Neuronal stem cell (in vitro differentiated cells): ENCODE data around the gene B4GALNT3. TPM values are rescaled to one million over a fixed set of nuclear protein-coding genes. Genes with fewer than 3 reads are reported as not detected.

ENCODE experiments used
- DNase-seq: peaks from one replicate; pipeline ENCODE4 v3.0.0-alpha.2; 2013; ENCODE audit warnings: low spot score
- H2AFZ ChIP-seq: one replicate; pipeline ENCODE4 v1.6.1; 2013; ENCODE audit warnings: mild to moderate bottlenecking, low read length, inconsistent platforms
- H2AK5ac ChIP-seq: 2 replicates; pipeline ENCODE4 v1.6.1; 2013; ENCODE audit warnings: low read depth, mild to moderate bottlenecking, inconsistent platforms, low read length, moderate library complexity, mixed read lengths
- H2BK120ac ChIP-seq: 2 replicates; pipeline ENCODE4 v1.6.1; 2013; ENCODE audit warnings: low read depth, mild to moderate bottlenecking, inconsistent platforms, low read length, moderate library complexity, mixed read lengths
- H2BK12ac ChIP-seq: one replicate; pipeline ENCODE4 v1.6.1; 2013; ENCODE audit warnings: low read length, inconsistent platforms
- H2BK15ac ChIP-seq: 2 replicates; pipeline ENCODE4 v1.6.1; 2013; ENCODE audit warnings: mild to moderate bottlenecking, low read length, inconsistent platforms, mixed read lengths
- H2BK5ac ChIP-seq: one replicate; pipeline ENCODE4 v1.6.1; 2013; ENCODE audit warnings: inconsistent platforms, mild to moderate bottlenecking, low read length, moderate library complexity
- H3K14ac ChIP-seq: one replicate; pipeline ENCODE4 v1.6.1; 2013; ENCODE audit warnings: low read length, inconsistent platforms
- H3K18ac ChIP-seq: 2 replicates; pipeline ENCODE4 v1.6.1; 2013; ENCODE audit warnings: low read length, inconsistent platforms
- H3K23ac ChIP-seq: 2 replicates; pipeline ENCODE4 v1.6.1; 2013; ENCODE audit warnings: low read depth, mild to moderate bottlenecking, mixed read lengths, low read length, inconsistent platforms; ENCODE audit not compliant: poor library complexity
- H3K27ac ChIP-seq: replicated peaks from 3 replicates; pipeline ENCODE4 v1.5.1; 2013; ENCODE audit warnings: low read length, inconsistent platforms
- H3K27me3 ChIP-seq, 3 experiments: 2 replicates each; pipeline ENCODE4 v1.6.1; 2013; ENCODE audit warnings: low read length in 3 of 3, mild to moderate bottlenecking in 2 of 3, inconsistent platforms in 1 of 3, low read depth in 1 of 3, mixed read lengths in 1 of 3, moderate library complexity in 1 of 3; ENCODE audit not compliant: control insufficient read depth in 3 of 3, insufficient read depth in 3 of 3
- H3K36me3 ChIP-seq, 2 donors: replicated peaks in 1 of 2; 2 replicates each; pipeline ENCODE4 v1.6.1; 2013; ENCODE audit warnings: low read length in 2 of 2; ENCODE audit not compliant: control insufficient read depth in 2 of 2, insufficient read depth in 2 of 2
- H3K4ac ChIP-seq: 2 replicates; pipeline ENCODE4 v1.6.1; 2013; ENCODE audit warnings: inconsistent platforms, mild to moderate bottlenecking, low read length, moderate library complexity
- H3K4me1 ChIP-seq, 2 donors: 1 replicate in 1 of 2; 2 replicates in 1 of 2; pipeline ENCODE4 v1.6.1; 2013; ENCODE audit warnings: low read length in 2 of 2, low read depth in 1 of 2; ENCODE audit not compliant: control insufficient read depth in 2 of 2, insufficient read depth in 1 of 2
- H3K4me2 ChIP-seq: one replicate; pipeline ENCODE4 v1.6.1; 2013; ENCODE audit warnings: mild to moderate bottlenecking, low read length, inconsistent platforms; ENCODE audit not compliant: insufficient read depth, poor library complexity, severe bottlenecking
- H3K4me3 ChIP-seq, 2 donors: 2 replicates each; pipeline ENCODE4 v1.5.1; 2013; ENCODE audit warnings: low read length in 2 of 2, mild to moderate bottlenecking in 2 of 2, inconsistent platforms in 1 of 2, moderate library complexity in 1 of 2
- H3K79me1 ChIP-seq: one replicate; pipeline ENCODE4 v1.6.1; 2013; ENCODE audit warnings: low read depth, mild to moderate bottlenecking, inconsistent platforms, low read length, moderate library complexity
- H3K9ac ChIP-seq: one replicate; pipeline ENCODE4 v1.6.1; 2013; ENCODE audit warnings: mild to moderate bottlenecking, low read depth, low read length, inconsistent platforms; ENCODE audit not compliant: poor library complexity
- H3K9me3 ChIP-seq, 2 donors: replicated peaks in 1 of 2; 2 replicates each; pipeline versions ENCODE3 to v1.6.1; 2013; ENCODE audit warnings: low read length in 2 of 2, mild to moderate bottlenecking in 2 of 2, inconsistent platforms in 1 of 2, low read depth in 1 of 2, mixed read lengths in 1 of 2, moderate library complexity in 1 of 2; ENCODE audit not compliant: control insufficient read depth in 2 of 2, insufficient read depth in 1 of 2
- H4K8ac ChIP-seq: one replicate; pipeline ENCODE4 v1.6.1; 2013; ENCODE audit warnings: low read depth, mild to moderate bottlenecking, inconsistent platforms, low read length, moderate library complexity
- H4K91ac ChIP-seq: one replicate; pipeline ENCODE4 v1.6.1; 2013; ENCODE audit warnings: low read length, low read depth, mild to moderate bottlenecking, inconsistent platforms; ENCODE audit not compliant: poor library complexity
- WGBS, 2 donors: extraction: QIAGEN DNeasy Blood & Tissue Kit; methylation state at CpG; one replicate each; pipeline ENCODE4 v1.1.7; 2013; ENCODE audit warnings: missing lambda C conversion rate in 2 of 2, mixed read lengths in 1 of 2; ENCODE audit not compliant: insufficient read length in 2 of 2, insufficient replicate concordance in 1 of 2; ENCODE audit errors: extremely low coverage in 2 of 2; 5-methylcytosine and 5-hydroxymethylcytosine counted together
- polyA plus RNA-seq, 2 experiments: library from polyadenylated mRNA; stranded (reverse); fragments of 200-250 nt; gene quantifications; one replicate each; pipeline ENCODE4 v1.2.3, GENCODE V29; 2013

Gene B4GALNT3
- polyA plus RNA-seq (2013, experiment 1 of 2): 17.1 TPM
- polyA plus RNA-seq (2013, experiment 2 of 2): 16.0 TPM

DNA sequence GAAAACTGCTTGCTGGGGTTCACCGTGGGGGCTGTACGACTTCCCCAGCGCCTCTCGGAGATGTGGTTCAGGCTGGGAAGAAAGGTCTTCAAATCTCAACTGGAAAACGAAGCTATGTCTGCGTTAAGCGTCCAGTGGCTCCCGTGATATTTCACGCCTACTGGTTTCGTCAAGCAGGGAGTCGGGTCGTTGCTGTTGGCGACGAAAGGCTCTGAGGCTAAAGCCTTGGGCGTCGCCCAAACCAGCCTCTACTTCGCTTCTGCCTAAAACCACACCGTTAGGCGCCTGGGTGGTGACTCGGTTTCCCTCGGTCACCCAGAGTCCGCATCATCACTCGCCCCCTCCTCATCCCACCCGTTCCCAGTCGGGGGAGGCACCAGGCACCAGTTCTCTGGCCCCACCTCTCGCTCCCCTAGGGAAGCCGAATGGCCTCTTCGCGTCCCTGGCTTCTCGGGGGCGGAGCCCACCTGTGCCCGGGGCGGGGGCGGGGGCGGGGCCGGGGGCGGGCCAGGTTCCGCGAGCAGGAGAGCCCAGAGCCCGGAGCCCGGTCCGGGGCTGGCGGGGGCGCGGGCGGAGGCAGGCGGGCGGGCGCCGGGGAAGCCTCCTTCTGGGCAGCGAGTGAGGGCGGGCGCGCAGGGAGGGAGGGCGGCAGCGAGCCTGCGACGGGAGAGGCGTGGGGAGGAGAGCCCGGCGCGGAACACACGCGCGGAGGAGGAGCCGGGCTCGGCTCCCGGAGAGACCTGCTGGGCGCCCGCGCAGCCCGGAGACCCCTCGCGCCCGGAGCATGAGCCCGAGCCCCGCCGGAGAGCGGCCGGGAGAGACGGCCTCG, at the start of gene B4GALNT3:
Gene B4GALNT3, plus strand, starts transcription at position 510 of the 829 bp plus-strand sequence. CDS start 438 bp downstream, outside the sequence.
- Histone ChIP-seq H3K18ac (peak within 1 kb of the TSS; percentile 98), H3K4me2 (peak within 1 kb of the TSS; percentile 81), H2BK12ac (no peak within 1 kb of the TSS), H3K27me3 (peaks cover 0 to 47% (median 9%) of the 10 kb centered on the region in 3 experiments), H2BK15ac (peak within 1 kb of the TSS; percentile 49), H4K8ac (no peak within 1 kb of the TSS), H2AK5ac (peak within 1 kb of the TSS; percentile 58), H3K14ac (no peak within 1 kb of the TSS), H2BK120ac (no peak within 1 kb of the TSS), H4K91ac (no peak within 1 kb of the TSS), H3K4ac (no peak within 1 kb of the TSS), H3K79me1 (no peaks in the 10 kb centered on the region), H3K23ac (peak within 1 kb of the TSS; percentile 74), H2BK5ac (peak within 1 kb of the TSS; percentile 42), H3K4me1 (peaks cover 7 to 16% of the 10 kb centered on the region in 2 donors), H3K27ac (no peak within 1 kb of the TSS), H3K9ac (peak within 1 kb of the TSS; percentile 84), H3K4me3 (peak within 1 kb of the TSS; percentile 52 to 89), H3K9me3 (no peaks in the 10 kb centered on the region), H3K36me3 (no peaks in the 10 kb centered on the region), H2AFZ (peak within 1 kb of the TSS; percentile 90)
- no CpG with 5 or more reads among the region's 82 CpGs for WGBS, 2 donors
- peak; percentile 57 for DNase-seq

DNA sequence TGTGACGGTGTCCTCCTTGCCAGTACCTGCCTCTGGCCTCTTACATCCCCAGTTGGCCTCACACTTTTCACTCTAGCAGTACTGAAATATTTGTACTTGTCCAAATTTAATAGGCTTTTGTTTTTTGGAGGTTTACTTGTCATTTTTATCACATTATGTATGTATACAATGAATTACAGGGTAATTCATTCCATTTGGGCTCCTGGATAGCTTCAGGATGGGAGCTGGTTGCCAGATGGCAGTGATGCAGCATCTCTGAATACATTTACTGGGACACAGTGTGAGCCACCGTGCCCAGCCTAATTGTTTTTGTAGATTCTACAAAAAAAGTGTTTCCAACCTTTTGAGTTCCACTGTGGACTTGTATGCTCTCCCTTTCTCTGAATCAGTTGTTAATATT, 44.9 kb upstream of the B4GALNT3 start:
- Histone ChIP-seq H4K8ac (no peak overlapping the region), H2BK12ac (no peak overlapping the region), H3K9ac (no peak overlapping the region), H2AK5ac (no peak overlapping the region), H3K27me3 (no peaks in the 10 kb centered on the region), H3K4me2 (no peak overlapping the region), H2AFZ (no peak overlapping the region), H3K9me3 (no peaks in the 10 kb centered on the region), H2BK15ac (no peak overlapping the region), H3K79me1 (no peaks in the 10 kb centered on the region), H3K4me1 (no peaks in the 10 kb centered on the region), H3K14ac (no peak overlapping the region), H3K18ac (no peak overlapping the region), H4K91ac (no peak overlapping the region), H3K36me3 (peaks cover 41 to 85% of the 10 kb centered on the region in 2 donors), H3K4ac (no peak overlapping the region), H3K27ac (no peak overlapping the region), H2BK5ac (no peak overlapping the region), H3K4me3 (no peak overlapping the region), H3K23ac (no peak overlapping the region), H2BK120ac (no peak overlapping the region)
- DNase-seq: no peak
- WGBS, 2 donors: no CpG with 5 or more reads among the region's 2 CpGs

DNA sequence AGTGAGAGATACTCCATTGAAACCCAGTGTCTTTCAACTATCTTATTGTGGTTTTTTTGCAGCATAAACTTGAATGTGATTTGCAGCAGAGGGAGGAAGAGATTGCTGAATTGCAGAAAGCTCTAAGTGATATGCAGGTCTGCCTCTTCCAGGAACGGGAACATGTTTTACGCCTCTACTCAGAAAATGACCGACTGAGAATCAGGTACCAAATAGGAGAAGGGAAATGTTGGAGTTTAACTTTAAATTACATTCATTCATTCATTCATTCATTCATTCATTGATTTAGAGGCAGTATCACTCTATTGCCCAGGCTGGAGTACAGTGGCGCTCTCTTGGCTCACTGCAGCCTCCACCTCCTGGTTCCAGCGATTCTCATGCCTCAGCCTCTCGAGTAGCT, 41.3 kb upstream of the B4GALNT3 start:
- no peak for DNase-seq
- no peak overlapping the region for H3K27ac ChIP-seq
- no peak overlapping the region for H3K4ac ChIP-seq
- no peak overlapping the region for H3K14ac ChIP-seq
- H2BK5ac ChIP-seq: no peak overlapping the region
- no peak overlapping the region for H3K4me3 ChIP-seq
- no peak overlapping the region for H2BK12ac ChIP-seq
- H4K91ac ChIP-seq: no peak overlapping the region
- no peak overlapping the region for H4K8ac ChIP-seq
- no peak overlapping the region for H3K23ac ChIP-seq
- peaks cover 30 to 68% of the 10 kb centered on the region in 2 donors for H3K36me3 ChIP-seq
- H2BK120ac ChIP-seq: no peak overlapping the region
- no CpG with 5 or more reads among the region's 6 CpGs for WGBS, 2 donors
- H3K9me3 ChIP-seq: no peaks in the 10 kb centered on the region
- no peak overlapping the region for H3K4me2 ChIP-seq
- H3K27me3 ChIP-seq: no peaks in the 10 kb centered on the region
- no peak overlapping the region for H2AFZ ChIP-seq
- H3K79me1 ChIP-seq: no peaks in the 10 kb centered on the region
- no peak overlapping the region for H3K9ac ChIP-seq
- H3K4me1 ChIP-seq: no peaks in the 10 kb centered on the region
- no peak overlapping the region for H2BK15ac ChIP-seq
- no peak overlapping the region for H3K18ac ChIP-seq
- no peak overlapping the region for H2AK5ac ChIP-seq

DNA sequence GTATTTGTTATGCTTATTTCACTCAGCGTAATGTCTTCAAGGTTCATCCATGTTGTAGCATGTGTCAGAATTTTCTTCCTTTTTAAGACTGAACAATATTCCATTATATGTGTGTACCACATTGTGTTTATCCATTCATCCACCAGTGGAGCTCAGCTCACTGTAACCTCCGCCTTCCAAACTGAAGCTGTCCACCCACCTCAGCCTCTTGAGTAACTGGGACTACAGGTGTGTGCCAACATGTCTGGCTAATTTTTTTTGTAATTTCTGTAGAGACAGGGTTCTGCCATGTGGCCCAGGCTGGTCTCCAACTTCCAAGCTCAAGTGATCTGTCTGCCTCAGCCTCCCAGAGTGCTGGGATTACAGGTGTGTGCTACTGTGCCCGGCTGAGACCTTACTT, 37.2 kb upstream of the B4GALNT3 start:
- DNase-seq: no peak
- Histone ChIP-seq H3K14ac (no peak overlapping the region), H4K91ac (no peak overlapping the region), H4K8ac (no peak overlapping the region), H2BK12ac (no peak overlapping the region), H2AFZ (no peak overlapping the region), H2BK15ac (no peak overlapping the region), H3K27me3 (no peaks in the 10 kb centered on the region), H3K27ac (no peak overlapping the region), H3K79me1 (peaks cover 2% of the 10 kb centered on the region), H3K9me3 (no peaks in the 10 kb centered on the region), H2BK120ac (no peak overlapping the region), H3K4me1 (no peaks in the 10 kb centered on the region), H2BK5ac (no peak overlapping the region), H3K36me3 (peaks cover 30 to 69% of the 10 kb centered on the region in 2 donors), H3K4me3 (no peak overlapping the region), H3K4me2 (no peak overlapping the region), H3K4ac (no peak overlapping the region), H3K18ac (no peak overlapping the region), H2AK5ac (no peak overlapping the region), H3K9ac (no peak overlapping the region), H3K23ac (no peak overlapping the region)
- WGBS, 2 donors: no CpG with 5 or more reads among the region's 3 CpGs
